ENCODE measurements around the gene PKIB.

DNA sequence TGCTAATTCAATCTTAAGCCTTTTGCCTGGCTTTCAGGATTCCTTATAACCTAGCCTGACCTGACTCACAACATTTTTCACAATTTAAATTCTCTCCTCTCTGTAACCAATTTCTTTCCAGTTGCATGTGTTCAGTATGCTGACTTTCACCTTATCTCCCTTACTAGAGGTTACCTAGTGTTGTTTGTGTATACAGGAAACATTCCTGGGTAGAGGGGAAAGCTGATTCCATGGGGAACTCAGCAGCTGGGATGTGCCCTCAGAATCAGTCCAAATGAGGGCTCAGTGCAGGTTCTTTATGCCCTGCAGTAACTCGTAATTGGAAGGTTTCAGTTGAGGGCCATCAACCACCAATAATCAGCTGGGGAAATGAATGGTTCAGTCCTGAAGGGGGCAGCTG lies 18.5 kb downstream of the PKIB start:
- TF ChIP-seq, protein P1, sequence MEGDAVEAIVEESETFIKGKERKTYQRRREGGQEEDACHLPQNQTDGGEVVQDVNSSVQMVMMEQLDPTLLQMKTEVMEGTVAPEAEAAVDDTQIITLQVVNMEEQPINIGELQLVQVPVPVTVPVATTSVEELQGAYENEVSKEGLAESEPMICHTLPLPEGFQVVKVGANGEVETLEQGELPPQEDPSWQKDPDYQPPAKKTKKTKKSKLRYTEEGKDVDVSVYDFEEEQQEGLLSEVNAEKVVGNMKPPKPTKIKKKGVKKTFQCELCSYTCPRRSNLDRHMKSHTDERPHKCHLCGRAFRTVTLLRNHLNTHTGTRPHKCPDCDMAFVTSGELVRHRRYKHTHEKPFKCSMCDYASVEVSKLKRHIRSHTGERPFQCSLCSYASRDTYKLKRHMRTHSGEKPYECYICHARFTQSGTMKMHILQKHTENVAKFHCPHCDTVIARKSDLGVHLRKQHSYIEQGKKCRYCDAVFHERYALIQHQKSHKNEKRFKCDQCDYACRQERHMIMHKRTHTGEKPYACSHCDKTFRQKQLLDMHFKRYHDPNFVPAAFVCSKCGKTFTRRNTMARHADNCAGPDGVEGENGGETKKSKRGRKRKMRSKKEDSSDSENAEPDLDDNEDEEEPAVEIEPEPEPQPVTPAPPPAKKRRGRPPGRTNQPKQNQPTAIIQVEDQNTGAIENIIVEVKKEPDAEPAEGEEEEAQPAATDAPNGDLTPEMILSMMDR (IDR thresholded peaks at IDR 0.05; ENCODE audit: extremely low read depth in 1 of 2, insufficient read depth in 1 of 2, low read depth in 1 of 2, low read length in 2 of 2), result no peak
- TF ChIP-seq JUN (IDR thresholded peaks at IDR 0.05; ENCODE audit: borderline replicate concordance, insufficient read depth, insufficient read length, low read depth) (no peak), POLR2A (IDR thresholded peaks at IDR 0.05; ENCODE audit: low read depth, low read length) (no peak), EZH2 (IDR thresholded peaks at IDR 0.05; ENCODE audit: borderline replicate concordance, low read depth, low read length, severe bottlenecking) (no peak), POLR2AphosphoS5 (IDR thresholded peaks at IDR 0.05; ENCODE audit: insufficient read depth, low read depth, low read length) (no peak)

All from endothelial cell of umbilical vein (primary cell).